Upper lobe of left lung (tissue), 4 donors: ENCODE data around the gene APBA1.

ENCODE experiments used
- POLR2AphosphoS5 ChIP-seq, 2 donors: sonication (generic); formaldehyde crosslinking; IDR thresholded peaks; one replicate each; pipeline ENCODE4 v1.5.1; 2017; ENCODE audit warnings: antibody characterized with exemption in 2 of 2
- TF ChIP-seq, protein P1 (sequence below), 6 experiments: fragments of 450-650 bp in 4 of 6; fragments of 200-600 bp in 2 of 6; sonication (generic) in 2 of 6; IDR thresholded peaks; one replicate each; pipeline ENCODE4 v1.5.1; 2016 to 2019; ENCODE audit warnings: antibody characterized with exemption in 6 of 6

DNA sequence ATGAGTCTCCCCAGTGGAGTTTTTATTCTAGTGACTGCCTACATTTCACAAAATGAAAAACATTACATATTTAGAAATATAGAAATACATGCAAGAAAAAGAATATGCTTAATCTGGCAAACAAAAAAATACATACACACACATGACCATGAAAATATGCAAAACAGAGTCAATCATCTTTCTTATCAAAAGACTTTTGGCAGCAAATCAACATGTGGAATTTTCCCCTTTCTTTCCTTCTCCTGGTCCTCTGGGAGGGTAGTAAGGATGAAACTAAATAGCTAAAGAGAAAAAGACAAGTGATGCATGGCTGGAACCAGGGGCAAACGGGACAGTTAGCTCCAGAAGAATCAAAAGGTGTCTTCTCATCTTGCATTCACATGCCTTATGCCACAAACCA is 69.4 kb downstream of the APBA1 start:
- TF ChIP-seq, protein P1, sequence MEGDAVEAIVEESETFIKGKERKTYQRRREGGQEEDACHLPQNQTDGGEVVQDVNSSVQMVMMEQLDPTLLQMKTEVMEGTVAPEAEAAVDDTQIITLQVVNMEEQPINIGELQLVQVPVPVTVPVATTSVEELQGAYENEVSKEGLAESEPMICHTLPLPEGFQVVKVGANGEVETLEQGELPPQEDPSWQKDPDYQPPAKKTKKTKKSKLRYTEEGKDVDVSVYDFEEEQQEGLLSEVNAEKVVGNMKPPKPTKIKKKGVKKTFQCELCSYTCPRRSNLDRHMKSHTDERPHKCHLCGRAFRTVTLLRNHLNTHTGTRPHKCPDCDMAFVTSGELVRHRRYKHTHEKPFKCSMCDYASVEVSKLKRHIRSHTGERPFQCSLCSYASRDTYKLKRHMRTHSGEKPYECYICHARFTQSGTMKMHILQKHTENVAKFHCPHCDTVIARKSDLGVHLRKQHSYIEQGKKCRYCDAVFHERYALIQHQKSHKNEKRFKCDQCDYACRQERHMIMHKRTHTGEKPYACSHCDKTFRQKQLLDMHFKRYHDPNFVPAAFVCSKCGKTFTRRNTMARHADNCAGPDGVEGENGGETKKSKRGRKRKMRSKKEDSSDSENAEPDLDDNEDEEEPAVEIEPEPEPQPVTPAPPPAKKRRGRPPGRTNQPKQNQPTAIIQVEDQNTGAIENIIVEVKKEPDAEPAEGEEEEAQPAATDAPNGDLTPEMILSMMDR (IDR thresholded peaks at IDR 0.05), result no peak
- no peak for TF ChIP-seq POLR2AphosphoS5 (IDR thresholded peaks at IDR 0.05)
